MM.1S (cell line): ENCODE data around the gene PRKAR2B.

Experiments used
- DNase-seq: peaks from one replicate; pipeline ENCODE4 v3.0.0-alpha.2; 2015
- H2AFZ ChIP-seq: fragments of 300-600 bp; sonication (generic); 2 replicates; pipeline ENCODE4 v1.6.0; 2016; ENCODE audit warnings: antibody characterized with exemption, low read length
- H3F3A ChIP-seq: fragments of 300-600 bp; sonication (generic); 2 replicates; pipeline ENCODE4 v1.6.1; 2016; ENCODE audit warnings: mild to moderate bottlenecking, antibody characterized with exemption, low read length, moderate library complexity, mixed read lengths; ENCODE audit not compliant: insufficient read depth
- H3K27ac ChIP-seq: fragments of 300-600 bp; sonication (generic); 2 replicates; pipeline ENCODE4 v1.5.1; 2016; ENCODE audit warnings: mild to moderate bottlenecking, low read length
- H3K27me3 ChIP-seq: fragments of 300-600 bp; sonication (generic); replicated peaks from 2 replicates; pipeline ENCODE4 v1.6.0; 2016; ENCODE audit warnings: low read length; ENCODE audit not compliant: insufficient read depth
- H3K36me3 ChIP-seq: fragments of 300-600 bp; sonication (generic); replicated peaks from 2 replicates; pipeline ENCODE4 v1.6.1; 2016; ENCODE audit warnings: mild to moderate bottlenecking, low read length, mixed read lengths; ENCODE audit not compliant: insufficient read depth
- H3K4me1 ChIP-seq: fragments of 300-600 bp; sonication (generic); 2 replicates; pipeline ENCODE4 v1.6.1; 2016; ENCODE audit warnings: low read length, mixed read lengths
- H3K4me2 ChIP-seq: fragments of 300-600 bp; sonication (generic); 2 replicates; pipeline ENCODE4 v1.6.0; 2016; ENCODE audit warnings: low read depth, low read length
- H3K4me3 ChIP-seq: fragments of 300-600 bp; sonication (generic); 2 replicates; pipeline ENCODE4 v1.5.1; 2016; ENCODE audit warnings: low read length, mixed read lengths
- H3K79me2 ChIP-seq: fragments of 300-600 bp; sonication (generic); 2 replicates; pipeline ENCODE4 v1.6.1; 2016; ENCODE audit warnings: mixed run types, low read length, mixed read lengths
- H3K9ac ChIP-seq: fragments of 300-600 bp; sonication (generic); 2 replicates; pipeline ENCODE4 v1.6.1; 2016; ENCODE audit warnings: low read length, mixed read lengths
- H3K9me2 ChIP-seq: fragments of 300-600 bp; sonication (generic); replicated peaks from 2 replicates; pipeline ENCODE4 v1.6.1; 2016; ENCODE audit warnings: mild to moderate bottlenecking, low read length, mixed read lengths; ENCODE audit not compliant: insufficient read depth
- H3K9me3 ChIP-seq: fragments of 300-600 bp; sonication (generic); replicated peaks from 2 replicates; pipeline ENCODE4 v1.6.1; 2016; ENCODE audit warnings: mild to moderate bottlenecking, low read length, mixed read lengths; ENCODE audit not compliant: insufficient read depth
- H4K20me1 ChIP-seq: fragments of 300-600 bp; sonication (generic); 2 replicates; pipeline ENCODE4 v1.6.1; 2016; ENCODE audit warnings: mild to moderate bottlenecking, low read length, moderate library complexity, mixed read lengths; ENCODE audit not compliant: insufficient read depth
- EZH2 ChIP-seq: fragments of 300-600 bp; sonication (generic); optimal IDR thresholded peaks from 2 replicates; pipeline ENCODE3; 2017; ENCODE audit warnings: low read depth, mild to moderate bottlenecking, antibody characterized with exemption, low read length, mixed read lengths
- EZH2phosphoT487 ChIP-seq: fragments of 300-600 bp; sonication (generic); IDR thresholded peaks from 2 replicates; pipeline ENCODE4 v1.6.1; 2018; ENCODE audit warnings: antibody characterized with exemption, low read length
- TF ChIP-seq, protein P1 (sequence below): fragments of 300-600 bp; sonication (generic); IDR thresholded peaks from 2 replicates; pipeline ENCODE4 v1.5.1; 2016; ENCODE audit warnings: antibody characterized with exemption, low read length, mixed read lengths

PRKAR2B gene

DNA sequence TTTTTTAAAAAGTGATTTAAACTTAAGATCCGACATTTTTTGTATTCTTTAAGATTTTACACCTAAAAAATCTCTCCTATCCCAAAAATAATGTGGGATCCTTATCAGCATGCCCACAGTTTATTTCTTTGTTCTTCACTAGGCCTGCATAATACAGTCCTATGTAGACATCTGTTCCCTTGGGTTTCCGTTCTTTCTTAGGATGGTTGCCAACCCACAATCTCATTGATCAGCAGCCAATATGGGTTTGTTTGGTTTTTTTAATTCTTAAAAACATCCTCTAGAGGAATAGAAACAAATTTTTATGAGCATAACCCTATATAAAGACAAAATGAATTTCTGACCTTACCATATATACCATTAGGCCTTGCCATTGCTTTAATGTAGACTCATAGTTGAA, 115.9 kb downstream of the PRKAR2B start:
- no peaks in the 10 kb centered on the region for H3K4me1 ChIP-seq
- no peaks in the 10 kb centered on the region for H3K36me3 ChIP-seq
- no peaks in the 10 kb centered on the region for H3F3A ChIP-seq
- no peaks in the 10 kb centered on the region for H3K79me2 ChIP-seq
- H2AFZ ChIP-seq = no peak overlapping the region
- no peak overlapping the region for H3K9ac ChIP-seq
- no peak overlapping the region for H3K27ac ChIP-seq
- no peak overlapping the region for H3K4me2 ChIP-seq
- H3K9me2 ChIP-seq = no peaks in the 10 kb centered on the region
- no peak for DNase-seq
- H3K27me3 ChIP-seq = no peaks in the 10 kb centered on the region
- no peak overlapping the region for H3K4me3 ChIP-seq
- no peaks in the 10 kb centered on the region for H4K20me1 ChIP-seq
- TF ChIP-seq, protein P1, sequence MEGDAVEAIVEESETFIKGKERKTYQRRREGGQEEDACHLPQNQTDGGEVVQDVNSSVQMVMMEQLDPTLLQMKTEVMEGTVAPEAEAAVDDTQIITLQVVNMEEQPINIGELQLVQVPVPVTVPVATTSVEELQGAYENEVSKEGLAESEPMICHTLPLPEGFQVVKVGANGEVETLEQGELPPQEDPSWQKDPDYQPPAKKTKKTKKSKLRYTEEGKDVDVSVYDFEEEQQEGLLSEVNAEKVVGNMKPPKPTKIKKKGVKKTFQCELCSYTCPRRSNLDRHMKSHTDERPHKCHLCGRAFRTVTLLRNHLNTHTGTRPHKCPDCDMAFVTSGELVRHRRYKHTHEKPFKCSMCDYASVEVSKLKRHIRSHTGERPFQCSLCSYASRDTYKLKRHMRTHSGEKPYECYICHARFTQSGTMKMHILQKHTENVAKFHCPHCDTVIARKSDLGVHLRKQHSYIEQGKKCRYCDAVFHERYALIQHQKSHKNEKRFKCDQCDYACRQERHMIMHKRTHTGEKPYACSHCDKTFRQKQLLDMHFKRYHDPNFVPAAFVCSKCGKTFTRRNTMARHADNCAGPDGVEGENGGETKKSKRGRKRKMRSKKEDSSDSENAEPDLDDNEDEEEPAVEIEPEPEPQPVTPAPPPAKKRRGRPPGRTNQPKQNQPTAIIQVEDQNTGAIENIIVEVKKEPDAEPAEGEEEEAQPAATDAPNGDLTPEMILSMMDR = no peak
- TF ChIP-seq EZH2 = no peak
- TF ChIP-seq EZH2phosphoT487 = no peak
- no peaks in the 10 kb centered on the region for H3K9me3 ChIP-seq

DNA sequence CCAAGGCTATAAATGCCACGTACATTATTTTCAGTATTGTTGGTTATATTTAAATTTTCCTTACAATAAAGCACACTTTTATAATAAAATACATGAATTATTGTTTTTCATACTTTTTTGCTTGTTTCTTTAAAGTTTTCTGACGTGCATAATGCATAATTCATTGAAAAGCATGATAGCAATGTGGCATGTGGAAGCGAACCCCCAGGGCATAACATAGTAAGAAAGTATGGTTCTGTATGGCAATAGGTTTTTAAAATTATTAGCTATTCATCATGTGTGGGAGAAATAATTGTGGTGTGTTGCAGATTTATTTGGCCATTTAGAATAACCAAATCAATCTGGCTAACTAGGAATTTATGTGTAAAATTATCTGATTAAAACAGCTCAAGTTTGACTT, 116.9 kb downstream of the PRKAR2B start:
- TF ChIP-seq, protein P1 = no peak
- TF ChIP-seq EZH2phosphoT487 (no peak), EZH2 (no peak)
- H3K4me1 ChIP-seq = no peaks in the 10 kb centered on the region
- DNase-seq = no peak
- H3K27me3 ChIP-seq = no peaks in the 10 kb centered on the region
- no peak overlapping the region for H3K27ac ChIP-seq
- H3K4me3 ChIP-seq = no peak overlapping the region
- H3K4me2 ChIP-seq = no peak overlapping the region
- H3K9ac ChIP-seq = no peak overlapping the region
- no peaks in the 10 kb centered on the region for H3K9me3 ChIP-seq
- H3K36me3 ChIP-seq = no peaks in the 10 kb centered on the region
- H4K20me1 ChIP-seq = no peaks in the 10 kb centered on the region
- no peaks in the 10 kb centered on the region for H3K79me2 ChIP-seq
- no peak overlapping the region for H2AFZ ChIP-seq
- no peaks in the 10 kb centered on the region for H3K9me2 ChIP-seq
- no peaks in the 10 kb centered on the region for H3F3A ChIP-seq

DNA sequence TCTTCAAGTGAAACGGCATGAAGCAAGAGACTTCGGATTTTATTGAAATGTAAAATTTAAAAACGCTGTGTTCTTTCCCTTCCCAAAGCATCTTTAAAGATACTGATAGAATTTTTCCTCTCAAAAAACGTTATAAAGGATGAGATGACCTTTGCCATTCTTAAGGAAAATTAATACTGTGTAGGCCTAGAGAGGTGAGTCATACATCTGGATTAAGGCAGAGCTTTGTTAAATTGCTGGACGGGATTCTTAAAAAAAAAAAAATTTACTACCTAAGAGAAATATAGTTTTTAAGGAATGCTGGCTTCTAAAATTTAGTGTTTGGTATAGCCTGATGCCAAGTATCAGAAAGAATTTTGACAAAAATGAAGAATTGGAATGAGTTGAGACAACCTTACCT, 118.0 kb downstream of the PRKAR2B start:
- Histone ChIP-seq H3K79me2 (no peaks in the 10 kb centered on the region), H3F3A (peaks cover 4% of the 10 kb centered on the region), H2AFZ (no peak overlapping the region), H3K9me2 (no peaks in the 10 kb centered on the region), H3K27me3 (no peaks in the 10 kb centered on the region), H3K27ac (no peak overlapping the region), H3K9me3 (no peaks in the 10 kb centered on the region), H4K20me1 (no peaks in the 10 kb centered on the region), H3K4me3 (no peak overlapping the region), H3K9ac (no peak overlapping the region), H3K36me3 (no peaks in the 10 kb centered on the region), H3K4me2 (no peak overlapping the region), H3K4me1 (no peaks in the 10 kb centered on the region)
- TF ChIP-seq, protein P1 = no peak
- TF ChIP-seq EZH2phosphoT487 (no peak), EZH2 (no peak)
- no peak for DNase-seq
